K562 (cell line): ENCODE data around the gene HIPK1. TPM values are rescaled to one million over a fixed set of nuclear protein-coding genes. Genes with fewer than 3 reads are reported as not detected.
A peak's percentile ranks its signal among the peaks of the same experiment; 100 is the strongest.

ENCODE experiments used
- ATAC-seq: fragments of 200-7000 bp; cut with Tn5 transposase; 3 replicates; pipeline ENCODE4 v1.9.1; 2020; ENCODE audit warnings: moderate library complexity
- BruUV-seq: library from RNA; stranded (reverse); fragments of 400-500 nt; replicated peaks from 2 replicates; lab custom pipeline; 2021; lab: Mats Ljungman, UMichigan
- CTCF ChIA-PET: fragments of 300-600 bp; formaldehyde crosslinking; extraction: SDS; loops from one replicate; lab custom pipeline; 2021; ENCODE audit warnings: low intra/inter-chr PET ratio; lab: Yijun Ruan, JAX
- POLR2A ChIA-PET: fragments of 300-600, 350-650 bp; sonication (Branson Sonifier 250); formaldehyde crosslinking; extraction: SDS; loops from one replicate; lab custom pipeline; 2021; ENCODE audit warnings: antibody characterized with exemption, inconsistent platforms; lab: Yijun Ruan, JAX
- DNase-seq, 4 experiments: peaks; one replicate each; pipeline versions ENCODE4 v3.0.0 to v3.0.0-alpha.2; 2011 to 2018; ENCODE audit warnings: low spot score in 3 of 4, mixed read lengths in 3 of 4; ENCODE audit errors: extremely low read depth in 1 of 4
- FAIRE-seq: peaks from 2 replicates; lab custom pipeline; 2011; peaks lifted over from hg19 to GRCh38; lab: Jason Lieb, UNC
- H2AFZ ChIP-seq: 2 replicates; pipeline ENCODE4 v1.6.0; 2011; ENCODE audit warnings: low read depth, low read length, control low read depth, inconsistent platforms
- H3K27ac ChIP-seq: fragments of 200-600 bp; 3 replicates; pipeline ENCODE4 v1.8.0; 2011; ENCODE audit warnings: low read depth, mild to moderate bottlenecking, control low read depth, inconsistent platforms, low read length, moderate library complexity, mixed read lengths; ENCODE audit errors: extremely low read depth
- H3K27me3 ChIP-seq, 2 experiments: fragments of 300-600 bp in 1 of 2; 2 replicates in 1 of 2; 3 replicates in 1 of 2; pipeline versions ENCODE4 v1.6.0 to v1.8.0; 2011; ENCODE audit warnings: inconsistent platforms in 2 of 2, low read length in 2 of 2, mild to moderate bottlenecking in 1 of 2, mixed read lengths in 1 of 2, moderate library complexity in 1 of 2; ENCODE audit not compliant: control insufficient read depth in 2 of 2, insufficient read depth in 2 of 2
- H3K36me3 ChIP-seq: fragments of 300-600 bp; 3 replicates; pipeline ENCODE4 v1.8.0; 2011; ENCODE audit warnings: mild to moderate bottlenecking, low read length, inconsistent platforms; ENCODE audit not compliant: control insufficient read depth, insufficient read depth
- H3K4me1 ChIP-seq, 2 experiments: fragments of 200-600 bp in 1 of 2; replicated peaks in 1 of 2; 2 replicates in 1 of 2; 3 replicates in 1 of 2; pipeline versions ENCODE4 v1.5.1 to v1.8.0; 2011; ENCODE audit warnings: inconsistent platforms in 2 of 2, low read length in 2 of 2, mild to moderate bottlenecking in 1 of 2, mixed read lengths in 1 of 2, moderate library complexity in 1 of 2; ENCODE audit not compliant: control insufficient read depth in 2 of 2, insufficient read depth in 2 of 2
- H3K4me2 ChIP-seq: 2 replicates; pipeline ENCODE4 v1.6.1; 2011; ENCODE audit warnings: low read length, control low read depth, inconsistent platforms, mixed read lengths; ENCODE audit not compliant: insufficient read depth
- H3K4me3 ChIP-seq: fragments of 200-600 bp; sonication (generic), shearing (Covaris generic); 2 replicates; pipeline ENCODE4 v1.5.1; 2016; ENCODE audit warnings: control low read depth, inconsistent platforms
- H3K79me2 ChIP-seq: fragments of 200-600 bp; 3 replicates; pipeline ENCODE4 v1.8.0; 2011; ENCODE audit warnings: low read length, inconsistent platforms; ENCODE audit not compliant: control insufficient read depth, insufficient read depth
- H3K9ac ChIP-seq, 2 experiments: 2 replicates each; pipeline versions ENCODE4 v1.6.0 to v1.6.1; 2011; ENCODE audit warnings: low read depth in 2 of 2, low read length in 2 of 2, control low read depth in 1 of 2, inconsistent platforms in 1 of 2, mild to moderate bottlenecking in 1 of 2, mixed read lengths in 1 of 2; ENCODE audit not compliant: insufficient read depth in 1 of 2
- H3K9me1 ChIP-seq: one replicate; pipeline ENCODE4 v1.6.0; 2011; ENCODE audit warnings: inconsistent platforms, mild to moderate bottlenecking, low read length, moderate library complexity; ENCODE audit not compliant: control insufficient read depth, insufficient read depth
- H3K9me3 ChIP-seq: replicated peaks from 2 replicates; pipeline ENCODE4 v1.5.1; 2011; ENCODE audit warnings: low read depth, low read length, inconsistent platforms; ENCODE audit not compliant: control insufficient read depth, insufficient read depth
- H4K20me1 ChIP-seq: replicated peaks from 2 replicates; pipeline ENCODE4 v1.6.1; 2011; ENCODE audit warnings: low read length, inconsistent platforms, mixed read lengths; ENCODE audit not compliant: control insufficient read depth, insufficient read depth
- CEBPZ ChIP-seq: fragments of 150-350 bp; IDR thresholded peaks from 2 replicates; pipeline ENCODE4 v1.6.1; 2014; ENCODE audit warnings: low read depth, mild to moderate bottlenecking, low read length, borderline replicate concordance
- CSDE1 ChIP-seq, 2 experiments: fragments of 450-650 bp; IDR thresholded peaks; 2 replicates each; pipeline ENCODE4 v1.6.1; 2016; ENCODE audit warnings: mild to moderate bottlenecking in 1 of 2
- DACH1 ChIP-seq: fragments of 450-650 bp; IDR thresholded peaks from 2 replicates; pipeline ENCODE4 v1.6.1; 2018; ENCODE audit not compliant: partially characterized antibody
- GATA2 ChIP-seq: sonication (generic); formaldehyde crosslinking; IDR thresholded peaks from 2 replicates; pipeline ENCODE4 v1.4.0; 2020; ENCODE audit warnings: mild to moderate bottlenecking, missing genetic modification reagents
- NCOA4 ChIP-seq: fragments of 450-650 bp; IDR thresholded peaks from 2 replicates; pipeline ENCODE4 v1.6.1; 2018; ENCODE audit warnings: mild to moderate bottlenecking; ENCODE audit not compliant: partially characterized antibody
- NCOR1 ChIP-seq: fragments of 450-650 bp; IDR thresholded peaks from 2 replicates; pipeline ENCODE4 v1.6.1; 2016; ENCODE audit warnings: mild to moderate bottlenecking, moderate library complexity
- TCFL5 ChIP-seq: fragments of 250-450 bp; sonication (Bioruptor Pico); conservative IDR thresholded peaks from 2 replicates; pipeline ENCODE4 v1.6.1; 2021; ENCODE audit warnings: mild to moderate bottlenecking, moderate library complexity, matching md5 sums
- ZZZ3 ChIP-seq: fragments of 450-650 bp; IDR thresholded peaks from 2 replicates; pipeline ENCODE4 v1.6.1; 2016; ENCODE audit warnings: antibody characterized with exemption, mild to moderate bottlenecking, moderate library complexity
- WGBS: fragments of 100-300 bp; shearing (Covaris generic); methylation state at CpG from one replicate; pipeline ENCODE4 v1.1.6; 2016; ENCODE audit warnings: low coverage, mixed read lengths; ENCODE audit not compliant: insufficient coverage; ENCODE audit errors: missing lambda C conversion rate; 5-methylcytosine and 5-hydroxymethylcytosine counted together
- in situ Hi-C: fragments of 300-500 bp; cut with MboI; formaldehyde crosslinking; loops from 4 replicates; pipeline ENCODE4 v1.15.0; 2018; ENCODE audit warnings: inconsistent platforms, mixed read lengths
- intact Hi-C: fragments of 100-400 bp; cut with micrococcal nuclease; formaldehyde crosslinking; loops from 2 replicates; pipeline ENCODE4 v1.14.2; 2022
- polyA plus RNA-seq, 8 experiments: library from polyadenylated mRNA; depleted of rRNA in 4 of 8; stranded (reverse) in 5 of 8; unstranded in 3 of 8; fragments of >200 nt; fragmentation: Nextera tagmentation in 2 of 8; fragmentation: Illumina TruSeq in 1 of 8; extraction: Ambion mirVana in 2 of 8; extraction: Trizol in 1 of 8; gene quantifications; 2 replicates each; pipeline versions ENCODE4 v1.2.1 to v1.2.3, GENCODE V29; 2011 to 2014; ENCODE audit warnings: inconsistent platforms in 1 of 8, missing spikeins in 1 of 8
- total RNA-seq, 7 experiments: library from RNA; depleted of rRNA in 6 of 7; stranded (reverse); fragments of >200 nt in 6 of 7; fragmentation: Illumina TruSeq in 2 of 7; extraction: Trizol in 2 of 7; gene quantifications; 2 replicates each; pipeline versions ENCODE4 v1.2.1 to v1.2.3, GENCODE V29; 2011 to 2021; ENCODE audit warnings: low replicate concordance in 1 of 7

HIPK1 gene
- total and polyA plus RNA-seq, 9 of the 15 experiments (the other 6 are each of a cell fraction or from before 2014, with no cell fraction given): 10.0 to 57.9 (median 29.6) TPM

GRCh38 chr1:113924473-113924872 lies 4.7 kb upstream of the HIPK1 start:
- Histone ChIP-seq H2AFZ (no peak overlapping the region), H3K79me2 (peaks cover 11% of the 10 kb centered on the region; the same call in 2 of the 3 replicates)
- TF ChIP-seq TCFL5 (CRISPR knock-in tag): no peak
- no peak for TF ChIP-seq CSDE1 (IDR thresholded peaks at IDR 0.05)
- no peak for TF ChIP-seq ZZZ3
- no peak for TF ChIP-seq NCOR1
- TF ChIP-seq NCOA4: no peak
- peak; percentile 94 for TF ChIP-seq DACH1
- 0 out of 2 replicates have a peak, but pooled peaks have one; percentile 11 for TF ChIP-seq GATA2
- no peak for TF ChIP-seq CEBPZ
- TF ChIP-seq, all 486 proteins: peak for 2
- no peak overlapping the region for H3K4me2 ChIP-seq
- intact Hi-C loops (no loop called here), in situ Hi-C loops (no loop called here)
- no TSS peak for BruUV-seq
- no peak for FAIRE-seq
- H3K27me3 ChIP-seq: no peaks in the 10 kb centered on the region
- WGBS: 26% methylated on average over 2 of the region's 2 CpGs
- no peaks in the 10 kb centered on the region for H3K9me3 ChIP-seq
- H3K9me1 ChIP-seq: no peaks in the 10 kb centered on the region
- no peaks in the 10 kb centered on the region for H4K20me1 ChIP-seq
- H3K4me1 ChIP-seq: peaks cover 0 to 8% of the 10 kb centered on the region in 2 experiments; a peak in 2 of 5 replicates
- no peak overlapping the region for H3K4me3 ChIP-seq
- CTCF ChIA-PET: no interaction called here
- H3K27ac ChIP-seq: no peak overlapping the region
- no peaks in the 10 kb centered on the region for H3K36me3 ChIP-seq
- no peak overlapping the region for H3K9ac ChIP-seq
- POLR2A ChIA-PET: interaction anchor here (1.4 to 2.2 kb wide), 5 partner anchors 8 to 133 kb away, joined by 3 to 10 read pairs (median 4); partner anchors contain the start of gene AP4B1
- no peak for DNase-seq
- ATAC-seq: no peak
